Choroid plexus epithelial cell (primary cell): ENCODE measurements around the gene FSTL5.

Source experiments
- DNase-seq: peaks from one replicate; pipeline ENCODE4 v3.0.0-alpha.2; 2010; ENCODE audit warnings: low read depth
- H3K4me3 ChIP-seq: 2 replicates; pipeline ENCODE4 v1.5.1; 2011; ENCODE audit warnings: low read depth, mild to moderate bottlenecking, control low read depth, low read length, moderate library complexity
- CTCF ChIP-seq: conservative IDR thresholded peaks from 2 replicates; pipeline ENCODE4 v1.5.1; 2011; ENCODE audit warnings: low read depth, mild to moderate bottlenecking, control low read depth, inconsistent platforms, low read length, moderate library complexity

Gene FSTL5

GRCh38 chr4:161656594-161656993 lies 507.2 kb downstream of the FSTL5 start:
- no peak overlapping the region for H3K4me3 ChIP-seq
- TF ChIP-seq CTCF: no peak
- DNase-seq: no peak

GRCh38 chr4:161655148-161655547 lies 508.7 kb downstream of the FSTL5 start:
- DNase-seq: no peak
- no peak overlapping the region for H3K4me3 ChIP-seq
- TF ChIP-seq CTCF: no peak

GRCh38 chr4:161653697-161654096 lies 510.1 kb downstream of the FSTL5 start:
- TF ChIP-seq CTCF: no peak
- DNase-seq: no peak
- H3K4me3 ChIP-seq: no peak overlapping the region

GRCh38 chr4:161651586-161651985 lies 512.2 kb downstream of the FSTL5 start:
- DNase-seq: no peak
- no peak overlapping the region for H3K4me3 ChIP-seq
- no peak for TF ChIP-seq CTCF

GRCh38 chr4:161650812-161651211 lies 513.0 kb downstream of the FSTL5 start:
- TF ChIP-seq CTCF: no peak
- no peak for DNase-seq

GRCh38 chr4:161647757-161648156 lies 516.0 kb downstream of the FSTL5 start:
- no peak overlapping the region for H3K4me3 ChIP-seq
- TF ChIP-seq CTCF: no peak
- DNase-seq: no peak

More at GRCh38 chr4:161650812-161651211, 513.0 kb downstream of the FSTL5 start:
- no peak overlapping the region for H3K4me3 ChIP-seq

- peak; percentile 33 for DNase-seq
- TF ChIP-seq CTCF: peak; percentile 38
- no peak overlapping the region for H3K4me3 ChIP-seq
Observed at GRCh38 chr4:161642708-161643107, 521.1 kb downstream of the FSTL5 start.
